Adrenal gland (tissue), 12 donors: Measurements from ENCODE around the gene FMO4. TPM values are rescaled to one million over a fixed set of nuclear protein-coding genes. Genes with fewer than 3 reads are reported as not detected.
"Not testable (repeated sequence)": the region's sequence is repeated elsewhere in the genome, so short reads cannot be mapped to it uniquely, and the experiment has no call there.

Source experiments
- DNase-seq, 7 donors: peaks; one replicate each; pipeline ENCODE4 v3.0.0-alpha.2; 2019 to 2020
- H3K27ac ChIP-seq, 5 donors: fragments of 200-600 bp; sonication (generic) in 4 of 5; 1 replicate in 3 of 5; 2 replicates in 2 of 5; pipeline versions ENCODE4 v1.5.1 to v1.8.0; 2016 to 2020; ENCODE audit warnings: mild to moderate bottlenecking in 1 of 5
- H3K27me3 ChIP-seq: fragments of 200-600 bp; 2 replicates; pipeline ENCODE4 v1.8.0; 2021
- H3K36me3 ChIP-seq, 2 donors: fragments of 200-600 bp; replicated peaks in 1 of 2; 1 replicate in 1 of 2; 2 replicates in 1 of 2; pipeline versions ENCODE4 v1.5.1 to v1.8.0; 2018 to 2022
- H3K4me1 ChIP-seq, 2 donors: fragments of 200-600 bp; replicated peaks in 1 of 2; 1 replicate in 1 of 2; 2 replicates in 1 of 2; pipeline versions ENCODE4 v1.5.1 to v1.8.0; 2018 to 2021
- H3K4me3 ChIP-seq, 4 donors: fragments of 200-600 bp; sonication (generic) in 3 of 4; one replicate each; pipeline ENCODE4 v1.5.1; 2016 to 2018
- H3K9me3 ChIP-seq, 3 donors: fragments of 200-600 bp; sonication (generic) in 1 of 3; replicated peaks in 1 of 3; 1 replicate in 2 of 3; 2 replicates in 1 of 3; pipeline versions ENCODE4 v1.5.1 to v1.8.0; 2016 to 2021
- CTCF ChIP-seq, 6 experiments: fragments of 450-650 bp in 4 of 6; fragments of 200-600 bp in 2 of 6; sonication (generic) in 1 of 6; IDR thresholded peaks; 1 replicate in 5 of 6; 2 replicates in 1 of 6; pipeline versions ENCODE4 v1.5.1 to v1.8.0; 2016 to 2021; ENCODE audit warnings: antibody characterized with exemption in 6 of 6, mild to moderate bottlenecking in 2 of 6, moderate library complexity in 1 of 6
- POLR2A ChIP-seq, 2 donors: fragments of 450-650 bp; IDR thresholded peaks; one replicate each; pipeline ENCODE4 v1.6.1; 2017; ENCODE audit warnings: antibody characterized with exemption in 2 of 2, mild to moderate bottlenecking in 2 of 2, moderate library complexity in 1 of 2
- WGBS, 4 donors: extraction: QIAGEN DNeasy Blood & Tissue Kit in 2 of 4; methylation state at CpG; one replicate each; pipeline versions ENCODE4 v1.1.5 to v1.1.7; 2013 to 2017; 5-methylcytosine and 5-hydroxymethylcytosine counted together
- intact Hi-C, 2 donors: fragments of 100-400 bp; cut with DNase I; formaldehyde crosslinking; loops; one replicate each; pipeline versions ENCODE4 v1.14.1 to v1.15.0; 2022 to 2023
- polyA plus RNA-seq, 3 donors: library from polyadenylated mRNA; stranded (reverse); fragments of 200-250 nt in 2 of 3; fragments of 350-450 nt in 1 of 3; fragmentation: Illumina TruSeq in 1 of 3; extraction: RNeasy Lipid Tissue Mini Kit (QIAGEN cat#74804) in 1 of 3; gene quantifications; one replicate each; pipeline ENCODE4 v1.2.3, GENCODE V29; 2013 to 2014
- total RNA-seq, 9 donors: library from RNA; depleted of rRNA in 4 of 9; stranded (reverse); fragments of >200 nt in 4 of 9; fragments of 120-200 nt in 1 of 9; fragmentation: NEBNext Ultra II Directional in 1 of 9; extraction: Animal tissue kit (Norgen Biotek cat#: 25700) in 1 of 9; gene quantifications; one replicate each; pipeline versions ENCODE4 v1.1.0 to v1.2.4, GENCODE V29; 2013 to 2023
- donor health status: healthy with polysubstance abuse.
- donor health status: Bipolar disorder and iron deficiency.
- donor health status: DM: yes; HTN: yes; CAD: no.
- donor health status: DM: no; HTN: no; CAD: no.
- donor health status: DM: no; HTN: no; CAD: no.
- donor health status: DM: yes; HTN: yes; CAD: no.

Gene FMO4
- total and polyA plus RNA-seq, 12 donors: 1.7 to 11.4 (median 3.8) TPM

GRCh38 chr1:171357179-171357578 is 43.2 kb downstream of the FMO4 start:
- H3K4me1 ChIP-seq: no peaks in the 10 kb centered on the region
- TF ChIP-seq POLR2A (IDR thresholded peaks at IDR 0.05) (no peak), CTCF (IDR thresholded peaks at IDR 0.05) (no peak)
- H3K27ac ChIP-seq: no peak overlapping the region
- H3K36me3 ChIP-seq: no peaks in the 10 kb centered on the region
- H3K4me3 ChIP-seq: no peak overlapping the region
- intact Hi-C loops: no loop called here
- WGBS, 4 donors: 64 to 87% (median 85%) methylated on average over 4 of the region's 4 CpGs
- DNase-seq: no peak
- peaks cover 3% of the 10 kb centered on the region for H3K27me3 ChIP-seq
- no peaks in the 10 kb centered on the region for H3K9me3 ChIP-seq

- H3K9me3 ChIP-seq, H3K4me1 ChIP-seq, intact Hi-C loops, DNase-seq, H3K27ac ChIP-seq, H3K27me3 ChIP-seq, H3K4me3 ChIP-seq, H3K36me3 ChIP-seq: not testable (repeated sequence)
- 84 to 93% (median 88%) methylated on average over 6 to 7 of the region's 7 CpGs for WGBS, 4 donors
Observed at GRCh38 chr1:171359355-171359648, 45.3 kb downstream of the FMO4 start.

GRCh38 chr1:171359731-171360527 is 45.9 kb downstream of the FMO4 start:
- 71 to 78% (median 73%) methylated on average over 5 to 9 of the region's 9 CpGs for WGBS, 4 donors
- peak in 3 of 7 donors; percentile 16 to 32 (median 28) for DNase-seq
- peak in 2 of 6 experiments; percentile 21 to 22 for TF ChIP-seq CTCF (IDR thresholded peaks at IDR 0.05)
- H3K4me1 ChIP-seq, H3K9me3 ChIP-seq, H3K27ac ChIP-seq, H3K36me3 ChIP-seq, H3K27me3 ChIP-seq, H3K4me3 ChIP-seq, intact Hi-C loops: not testable (repeated sequence)

- no peaks in the 10 kb centered on the region for H3K9me3 ChIP-seq
- H3K27ac ChIP-seq: no peak overlapping the region
- DNase-seq: no peak
- intact Hi-C loops: no loop called here
- H3K27me3 ChIP-seq: no peaks in the 10 kb centered on the region
- no peak overlapping the region for H3K4me3 ChIP-seq
- no peak for TF ChIP-seq POLR2A (IDR thresholded peaks at IDR 0.05)
- no peak for TF ChIP-seq CTCF (IDR thresholded peaks at IDR 0.05)
- WGBS, 4 donors: 63 to 75% (median 68%) methylated on average over 6 of the region's 6 CpGs
- no peaks in the 10 kb centered on the region for H3K4me1 ChIP-seq
- H3K36me3 ChIP-seq: no peaks in the 10 kb centered on the region
Observed at GRCh38 chr1:171366085-171366484, 52.1 kb downstream of the FMO4 start.

DNA sequence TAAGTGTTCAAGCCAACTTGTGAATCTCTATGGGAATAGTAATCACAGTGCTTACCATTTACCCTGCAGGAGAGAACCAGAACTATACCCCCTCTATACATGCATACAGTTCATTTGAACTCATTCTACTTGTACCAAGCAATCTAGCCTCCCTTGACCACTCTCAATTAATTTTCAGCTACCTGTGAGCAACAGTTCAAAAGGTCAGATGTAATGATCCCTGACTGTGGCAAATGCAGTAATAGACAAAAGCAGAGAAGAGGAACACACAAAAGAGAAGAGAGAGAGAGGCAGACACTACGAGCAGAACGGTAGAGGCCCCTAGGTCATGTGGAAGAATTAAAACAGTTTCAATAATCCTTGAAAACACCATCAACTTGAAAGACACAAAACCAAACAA is 52.8 kb downstream of the FMO4 start:
- no peaks in the 10 kb centered on the region for H3K27me3 ChIP-seq

More for the DNA sequence above, 52.8 kb downstream of the FMO4 start:
- intact Hi-C loops: no loop called here
- no peak overlapping the region for H3K4me3 ChIP-seq
- no peak for TF ChIP-seq CTCF (IDR thresholded peaks at IDR 0.05)
- no peak for TF ChIP-seq POLR2A (IDR thresholded peaks at IDR 0.05)
- WGBS, 4 donors: 64 to 83% (median 74%) methylated on average over 2 of the region's 2 CpGs
- H3K36me3 ChIP-seq: no peaks in the 10 kb centered on the region
- H3K27ac ChIP-seq: no peak overlapping the region
- no peak for DNase-seq
- H3K4me1 ChIP-seq: no peaks in the 10 kb centered on the region
- H3K9me3 ChIP-seq: no peaks in the 10 kb centered on the region
